Glutamatergic neuron (in vitro differentiated cells): ENCODE results near the gene PIAS1. TPM values are rescaled to one million over a fixed set of nuclear protein-coding genes. Genes with fewer than 3 reads are reported as not detected.

Source experiments
- DNase-seq: peaks from one replicate; pipeline ENCODE4 v3.0.0; 2022
- H3K27ac Mint-ChIP-seq: one replicate; pipeline ENCODE4 v1.8.0; 2020; ENCODE audit warnings: mild to moderate bottlenecking, mixed read lengths, inconsistent platforms; ENCODE audit not compliant: unreplicated experiment
- H3K27me3 Mint-ChIP-seq: one replicate; pipeline ENCODE4 v1.8.0; 2020; ENCODE audit warnings: mild to moderate bottlenecking, moderate library complexity, mixed read lengths, inconsistent platforms; ENCODE audit not compliant: unreplicated experiment
- H3K36me3 Mint-ChIP-seq: one replicate; pipeline ENCODE4 v1.8.0; 2020; ENCODE audit warnings: mild to moderate bottlenecking, mixed read lengths, inconsistent platforms; ENCODE audit not compliant: unreplicated experiment
- H3K4me1 Mint-ChIP-seq: one replicate; pipeline ENCODE4 v1.8.0; 2020; ENCODE audit warnings: mild to moderate bottlenecking, low read depth, mixed read lengths, inconsistent platforms; ENCODE audit not compliant: unreplicated experiment
- H3K4me3 Mint-ChIP-seq: one replicate; pipeline ENCODE4 v1.8.0; 2020; ENCODE audit warnings: mild to moderate bottlenecking, mixed read lengths, inconsistent platforms; ENCODE audit not compliant: unreplicated experiment
- H3K9me3 Mint-ChIP-seq: one replicate; pipeline ENCODE4 v1.8.0; 2020; ENCODE audit warnings: mild to moderate bottlenecking, moderate library complexity, mixed read lengths, inconsistent platforms; ENCODE audit not compliant: unreplicated experiment
- CTCF ChIP-seq: fragments of 200-600 bp; sonication (generic); IDR thresholded peaks from one replicate; pipeline ENCODE4 v1.5.0; 2021; ENCODE audit not compliant: partially characterized antibody, unreplicated experiment
- total RNA-seq: library from RNA; stranded (reverse); fragmentation: NEBNext Ultra II Directional; extraction: Animal tissue kit (Norgen Biotek cat#: 25700); gene quantifications from one replicate; pipeline ENCODE4 v1.2.1, GENCODE V29; 2021; ENCODE audit not compliant: unreplicated experiment

PIAS1 gene
- total RNA-seq, 1 donor from 2014 or later = 64.9 TPM

GRCh38 chr15:68130851-68131250 lies 76.7 kb downstream of the PIAS1 start:
- Mint-ChIP-seq H3K4me3 (no peak overlapping the region), H3K27me3 (peaks cover 2% of the 10 kb centered on the region), H3K9me3 (peaks cover 2% of the 10 kb centered on the region), H3K27ac (no peak overlapping the region), H3K4me1 (no peaks in the 10 kb centered on the region), H3K36me3 (no peaks in the 10 kb centered on the region)
- TF ChIP-seq CTCF = no peak
- DNase-seq = no peak

- TF ChIP-seq CTCF = no peak
Observed at GRCh38 chr15:68137096-68137495, 83.0 kb downstream of the PIAS1 start.

GRCh38 chr15:68143129-68143528 lies 89.0 kb downstream of the PIAS1 start:
- no peaks in the 10 kb centered on the region for H3K36me3 Mint-ChIP-seq
- H3K9me3 Mint-ChIP-seq = no peaks in the 10 kb centered on the region
- no peak overlapping the region for H3K27ac Mint-ChIP-seq
- no peaks in the 10 kb centered on the region for H3K4me1 Mint-ChIP-seq
- no peak for DNase-seq
- H3K27me3 Mint-ChIP-seq = no peaks in the 10 kb centered on the region
- no peak for TF ChIP-seq CTCF
- no peak overlapping the region for H3K4me3 Mint-ChIP-seq

More at GRCh38 chr15:68137096-68137495, 83.0 kb downstream of the PIAS1 start:
- H3K27ac Mint-ChIP-seq = no peak overlapping the region
- H3K27me3 Mint-ChIP-seq = peaks cover 2% of the 10 kb centered on the region
- H3K4me1 Mint-ChIP-seq = no peaks in the 10 kb centered on the region
- H3K9me3 Mint-ChIP-seq = no peaks in the 10 kb centered on the region
- DNase-seq = no peak
- no peak overlapping the region for H3K4me3 Mint-ChIP-seq
- no peaks in the 10 kb centered on the region for H3K36me3 Mint-ChIP-seq

GRCh38 chr15:68143785-68144184 lies 89.7 kb downstream of the PIAS1 start:
- no peaks in the 10 kb centered on the region for H3K9me3 Mint-ChIP-seq
- DNase-seq = no peak
- H3K27me3 Mint-ChIP-seq = no peaks in the 10 kb centered on the region
- H3K4me1 Mint-ChIP-seq = no peaks in the 10 kb centered on the region
- TF ChIP-seq CTCF = no peak
- H3K27ac Mint-ChIP-seq = no peak overlapping the region
- H3K36me3 Mint-ChIP-seq = no peaks in the 10 kb centered on the region
- H3K4me3 Mint-ChIP-seq = no peak overlapping the region

GRCh38 chr15:68145706-68146105 lies 91.6 kb downstream of the PIAS1 start:
- Mint-ChIP-seq H3K27me3 (no peaks in the 10 kb centered on the region), H3K36me3 (no peaks in the 10 kb centered on the region), H3K4me1 (no peaks in the 10 kb centered on the region), H3K9me3 (no peaks in the 10 kb centered on the region), H3K4me3 (no peak overlapping the region), H3K27ac (no peak overlapping the region)
- no peak for TF ChIP-seq CTCF
- no peak for DNase-seq
